Activated CD4-positive, alpha-beta memory T cell treated with anti-CD3 and anti-CD28 coated beads, Interleukin-2, amount 10 ng/mL, durations not matched to agents 7 days and 5 days (primary cell): Measurements from ENCODE around the gene SHISA8. TPM values are rescaled to one million over a fixed set of nuclear protein-coding genes. Genes with fewer than 3 reads are reported as not detected.

Experiments
- total RNA-seq, 2 experiments: library from RNA; stranded (reverse); gene quantifications; one replicate each; pipeline ENCODE4 v1.2.3, GENCODE V29; 2021

SHISA8 gene
- total RNA-seq, 2 experiments from 2014 or later, result not detected

Other genes starting within 250 kb of the SHISA8 start
- 100 to 1,000 TPM; 166 to 176 TPM for gene SNU13, start 226.2 kb downstream of the SHISA8 start, total RNA-seq
- gene MEI1, start 215.6 kb downstream of the SHISA8 start, total RNA-seq, result 10 to 100 TPM; 75.5 to 79.1 TPM
- gene CCDC134, start 114.4 kb downstream of the SHISA8 start, total RNA-seq, result 10 to 100 TPM; 17.9 to 20.3 TPM
- gene SREBF2, start 82.0 kb downstream of the SHISA8 start, total RNA-seq, result 100 to 1,000 TPM; 150 to 157 TPM
- gene TNFRSF13C, start 11.7 kb upstream of the SHISA8 start, total RNA-seq, result 1 to 10 TPM; 2.3 to 2.6 TPM
- 10 to 100 TPM; 71.8 to 81.2 TPM for gene CENPM, start 32.1 kb upstream of the SHISA8 start, total RNA-seq
- gene SEPTIN3, start 54.4 kb upstream of the SHISA8 start, total RNA-seq, result 1 to 10 TPM; 2.8 to 3.2 TPM
- 1 to 10 TPM; 2.0 to 2.3 TPM for gene WBP2NL, start 83.7 kb upstream of the SHISA8 start, total RNA-seq
- 10 to 100 TPM; 33.7 to 35.0 TPM for gene NAGA, start 155.7 kb upstream of the SHISA8 start, total RNA-seq
- 1 to 10 TPM; 3.6 to 4.5 TPM for gene PHETA2, start 159.2 kb upstream of the SHISA8 start, total RNA-seq
- 10 to 100 TPM; 92.7 to 98.1 TPM for gene SMDT1, start 164.6 kb upstream of the SHISA8 start, total RNA-seq
- 10 to 100 TPM; 94.8 to 97.1 TPM for gene NDUFA6, start 175.7 kb upstream of the SHISA8 start, total RNA-seq
- gene CYP2D6, start 215.7 kb upstream of the SHISA8 start, total RNA-seq, result 1 to 10 TPM; 1.9 to 2.4 TPM